SK-N-SH (cell line): ENCODE data around the gene P3H2. TPM values are rescaled to one million over a fixed set of nuclear protein-coding genes. Genes with fewer than 3 reads are reported as not detected.

Experiments used
- CTCF ChIA-PET: fragments of 300-600, 350-600 bp; formaldehyde crosslinking; extraction: SDS; loops from one replicate; lab custom pipeline; 2021; lab: Yijun Ruan, JAX
- POLR2A ChIA-PET: fragments of 350-600 bp; sonication (Branson Sonifier 250); formaldehyde crosslinking; extraction: SDS; loops from one replicate; lab custom pipeline; 2020; ENCODE audit warnings: antibody characterized with exemption, inconsistent platforms; lab: Yijun Ruan, JAX
- DNase-seq: peaks from one replicate; pipeline ENCODE4 v3.0.0; 2012
- H2AFZ ChIP-seq: fragments of 200-600 bp; sonication (generic); 2 replicates; pipeline ENCODE4 v1.8.1; 2016; ENCODE audit warnings: antibody characterized with exemption, mild to moderate bottlenecking, low read depth
- H3F3A ChIP-seq: fragments of 200-600 bp; sonication (generic); replicated peaks from 2 replicates; pipeline ENCODE3; 2016; ENCODE audit warnings: antibody characterized with exemption, mild to moderate bottlenecking; ENCODE audit not compliant: insufficient read depth
- H3K27ac ChIP-seq, 2 experiments: fragments of 200-500 bp in 1 of 2; fragments of 200-600 bp in 1 of 2; sonication (Bioruptor generic) in 1 of 2; sonication (generic), shearing (Covaris generic) in 1 of 2; 2 replicates each; pipeline versions ENCODE4 v1.5.1 to v1.6.1; 2014 to 2016; ENCODE audit warnings: low read depth in 2 of 2, inconsistent platforms in 1 of 2, low read length in 1 of 2, mild to moderate bottlenecking in 1 of 2, mixed read lengths in 1 of 2
- H3K27me3 ChIP-seq: fragments of 200-600 bp; sonication (generic), shearing (Covaris generic); 2 replicates; pipeline ENCODE4 v1.6.1; 2016; ENCODE audit warnings: mixed run types; ENCODE audit not compliant: insufficient read depth
- H3K36me3 ChIP-seq, 2 experiments: fragments of 200-500 bp in 1 of 2; fragments of 200-600 bp in 1 of 2; sonication (Bioruptor generic) in 1 of 2; sonication (generic) in 1 of 2; replicated peaks in 1 of 2; 2 replicates each; pipeline versions ENCODE3 to v1.5.1; 2014 to 2016; ENCODE audit warnings: low read length in 1 of 2, mild to moderate bottlenecking in 1 of 2; ENCODE audit not compliant: insufficient read depth in 2 of 2, control insufficient read depth in 1 of 2
- H3K4me1 ChIP-seq, 2 experiments: fragments of 200-500 bp in 1 of 2; fragments of 200-600 bp in 1 of 2; sonication (Bioruptor generic) in 1 of 2; sonication (generic), shearing (Covaris generic) in 1 of 2; 2 replicates each; pipeline versions ENCODE4 v1.5.1 to v1.6.1; 2014 to 2016; ENCODE audit warnings: low read depth in 1 of 2, low read length in 1 of 2, mixed run types in 1 of 2; ENCODE audit not compliant: insufficient read depth in 2 of 2, control insufficient read depth in 1 of 2
- H3K4me2 ChIP-seq: fragments of 200-600 bp; sonication (generic), shearing (Covaris generic); 2 replicates; pipeline ENCODE4 v1.6.1; 2017; ENCODE audit warnings: mixed run types
- H3K4me3 ChIP-seq, 2 experiments: fragments of 200-500 bp in 1 of 2; fragments of 200-600 bp in 1 of 2; sonication (Bioruptor generic) in 1 of 2; sonication (generic), shearing (Covaris generic) in 1 of 2; 2 replicates each; pipeline versions ENCODE4 v1.5.1 to v1.8.1; 2014 to 2016; ENCODE audit warnings: low read depth in 2 of 2, inconsistent platforms in 1 of 2, low read length in 1 of 2, mild to moderate bottlenecking in 1 of 2, mixed read lengths in 1 of 2, moderate library complexity in 1 of 2
- H3K79me2 ChIP-seq: fragments of 200-600 bp; sonication (generic); 2 replicates; pipeline ENCODE4 v1.8.1; 2017; ENCODE audit warnings: mild to moderate bottlenecking; ENCODE audit not compliant: insufficient read depth
- H3K9ac ChIP-seq: fragments of 200-600 bp; sonication (generic); 2 replicates; pipeline ENCODE4 v1.6.1; 2017; ENCODE audit warnings: mixed run types
- H3K9me2 ChIP-seq: fragments of 200-600 bp; sonication (generic); 2 replicates; pipeline ENCODE4 v1.6.1; 2017; ENCODE audit warnings: mixed run types
- H3K9me3 ChIP-seq: fragments of 200-600 bp; sonication (generic); 2 replicates; pipeline ENCODE4 v1.6.1; 2017; ENCODE audit warnings: mixed run types, mild to moderate bottlenecking, moderate library complexity
- H4K20me1 ChIP-seq: fragments of 200-600 bp; sonication (generic); 2 replicates; pipeline ENCODE4 v1.6.1; 2017; ENCODE audit warnings: mild to moderate bottlenecking, mixed run types; ENCODE audit not compliant: insufficient read depth
- CHD2 ChIP-seq: fragments of 150-350 bp; IDR thresholded peaks from 2 replicates; pipeline ENCODE4 v1.6.1; 2018; ENCODE audit warnings: low read length; ENCODE audit not compliant: partially characterized antibody
- EZH2phosphoT487 ChIP-seq: fragments of 200-600 bp; sonication (generic); IDR thresholded peaks from 2 replicates; pipeline ENCODE4 v1.6.1; 2017; ENCODE audit warnings: low read depth, mixed run types, mild to moderate bottlenecking, antibody characterized with exemption, moderate library complexity, borderline replicate concordance
- FOSL2 ChIP-seq: IDR thresholded peaks from 2 replicates; pipeline ENCODE4 v1.4.0; 2012; ENCODE audit warnings: low read depth, mild to moderate bottlenecking, moderate library complexity, borderline replicate concordance
- FOXJ3 ChIP-seq: sonication (generic); formaldehyde crosslinking; IDR thresholded peaks from 2 replicates; pipeline ENCODE4 v1.5.1; 2020; ENCODE audit warnings: mild to moderate bottlenecking, missing genetic modification reagents
- FOXM1 ChIP-seq: IDR thresholded peaks from 2 replicates; pipeline ENCODE4 v1.4.0; 2012; ENCODE audit warnings: low read depth, mild to moderate bottlenecking
- GABPA ChIP-seq: IDR thresholded peaks from 2 replicates; pipeline ENCODE4 v1.4.0; 2012; ENCODE audit warnings: low read depth, mild to moderate bottlenecking
- JUND ChIP-seq: IDR thresholded peaks from 2 replicates; pipeline ENCODE4 v1.4.0; 2012
- NRF1 ChIP-seq: IDR thresholded peaks from 2 replicates; pipeline ENCODE4 v1.6.1; 2012; ENCODE audit warnings: low read depth, mild to moderate bottlenecking, low read length
- RAD21 ChIP-seq: IDR thresholded peaks from 2 replicates; pipeline ENCODE4 v1.6.1; 2012; ENCODE audit warnings: mild to moderate bottlenecking, low read length
- RCOR1 ChIP-seq: fragments of 150-350 bp; IDR thresholded peaks from 2 replicates; pipeline ENCODE4 v1.6.1; 2017; ENCODE audit warnings: antibody characterized with exemption, low read length
- RXRA ChIP-seq: IDR thresholded peaks from 2 replicates; pipeline ENCODE4 v1.4.0; 2012; ENCODE audit warnings: low read depth, mild to moderate bottlenecking, borderline replicate concordance
- TEAD4 ChIP-seq: IDR thresholded peaks from 2 replicates; pipeline ENCODE4 v1.4.0; 2012; ENCODE audit warnings: mild to moderate bottlenecking, borderline replicate concordance; ENCODE audit not compliant: insufficient read depth
- WGBS: methylation state at CpG from one replicate; pipeline ENCODE4 v1.1.6; 2017; ENCODE audit warnings: low lambda C conversion rate; 5-methylcytosine and 5-hydroxymethylcytosine counted together
- polyA plus RNA-seq, 3 experiments: library from polyadenylated mRNA; depleted of rRNA; stranded (reverse); fragments of >200 nt; gene quantifications; 2 replicates each; pipeline ENCODE4 v1.2.3, GENCODE V29; 2012
- TF ChIP-seq, protein P1 (sequence below): IDR thresholded peaks from 2 replicates; pipeline ENCODE4 v1.4.0; 2012; ENCODE audit warnings: low read depth, borderline replicate concordance
- TF ChIP-seq, protein P2 (sequence below): fragments of 200-600 bp; sonication (generic); IDR thresholded peaks from 2 replicates; pipeline ENCODE4 v1.6.1; 2017; ENCODE audit warnings: antibody characterized with exemption, mild to moderate bottlenecking, moderate library complexity
- TF ChIP-seq, protein P3 (sequence below): IDR thresholded peaks from 2 replicates; pipeline ENCODE4 v1.6.1; 2012; ENCODE audit warnings: mild to moderate bottlenecking, low read depth, low read length, moderate library complexity

P3H2 gene
- polyA plus RNA-seq, 1 of the 3 experiments (the other 2 are of a cell fraction), result 2.8 TPM

DNA sequence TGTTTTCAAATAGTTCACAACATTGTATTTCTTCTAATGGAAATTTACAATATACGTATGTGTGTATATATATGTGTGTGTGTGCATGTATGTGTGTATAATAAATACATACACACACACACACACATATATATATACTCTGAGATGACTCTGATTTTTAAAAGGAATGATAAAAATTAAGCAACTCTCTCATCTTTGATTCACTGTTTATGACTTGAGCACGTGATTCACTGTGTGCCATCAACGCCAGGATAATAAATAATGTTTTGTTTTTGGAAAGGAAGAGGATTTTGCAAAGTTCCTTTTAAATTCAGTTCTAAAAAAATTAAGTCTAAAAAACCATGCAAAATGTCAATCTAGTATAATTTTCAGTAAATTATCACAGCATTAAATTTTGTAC is 132.4 kb downstream of the P3H2 start:
- H2AFZ ChIP-seq, result no peak overlapping the region
- no peaks in the 10 kb centered on the region for H3K9me3 ChIP-seq
- no peak overlapping the region for H3K9ac ChIP-seq
- no peaks in the 10 kb centered on the region for H3F3A ChIP-seq
- no peak overlapping the region for H3K4me3 ChIP-seq
- CTCF ChIA-PET, result interaction anchor here (1.5 kb wide), 1 partner anchor 27 kb away, joined by 4 read pairs; no protein-coding TSS in a partner anchor
- no peaks in the 10 kb centered on the region for H4K20me1 ChIP-seq
- no peaks in the 10 kb centered on the region for H3K4me1 ChIP-seq
- no peaks in the 10 kb centered on the region for H3K9me2 ChIP-seq
- no peak overlapping the region for H3K4me2 ChIP-seq
- WGBS, result 41% methylated on average over 3 of the region's 3 CpGs
- no peaks in the 10 kb centered on the region for H3K36me3 ChIP-seq
- POLR2A ChIA-PET, result no interaction called here
- no peaks in the 10 kb centered on the region for H3K79me2 ChIP-seq
- DNase-seq, result no peak
- no peak for TF ChIP-seq RCOR1
- TF ChIP-seq, protein P1, sequence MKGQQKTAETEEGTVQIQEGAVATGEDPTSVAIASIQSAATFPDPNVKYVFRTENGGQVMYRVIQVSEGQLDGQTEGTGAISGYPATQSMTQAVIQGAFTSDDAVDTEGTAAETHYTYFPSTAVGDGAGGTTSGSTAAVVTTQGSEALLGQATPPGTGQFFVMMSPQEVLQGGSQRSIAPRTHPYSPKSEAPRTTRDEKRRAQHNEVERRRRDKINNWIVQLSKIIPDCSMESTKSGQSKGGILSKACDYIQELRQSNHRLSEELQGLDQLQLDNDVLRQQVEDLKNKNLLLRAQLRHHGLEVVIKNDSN, result no peak
- TF ChIP-seq, protein P2, sequence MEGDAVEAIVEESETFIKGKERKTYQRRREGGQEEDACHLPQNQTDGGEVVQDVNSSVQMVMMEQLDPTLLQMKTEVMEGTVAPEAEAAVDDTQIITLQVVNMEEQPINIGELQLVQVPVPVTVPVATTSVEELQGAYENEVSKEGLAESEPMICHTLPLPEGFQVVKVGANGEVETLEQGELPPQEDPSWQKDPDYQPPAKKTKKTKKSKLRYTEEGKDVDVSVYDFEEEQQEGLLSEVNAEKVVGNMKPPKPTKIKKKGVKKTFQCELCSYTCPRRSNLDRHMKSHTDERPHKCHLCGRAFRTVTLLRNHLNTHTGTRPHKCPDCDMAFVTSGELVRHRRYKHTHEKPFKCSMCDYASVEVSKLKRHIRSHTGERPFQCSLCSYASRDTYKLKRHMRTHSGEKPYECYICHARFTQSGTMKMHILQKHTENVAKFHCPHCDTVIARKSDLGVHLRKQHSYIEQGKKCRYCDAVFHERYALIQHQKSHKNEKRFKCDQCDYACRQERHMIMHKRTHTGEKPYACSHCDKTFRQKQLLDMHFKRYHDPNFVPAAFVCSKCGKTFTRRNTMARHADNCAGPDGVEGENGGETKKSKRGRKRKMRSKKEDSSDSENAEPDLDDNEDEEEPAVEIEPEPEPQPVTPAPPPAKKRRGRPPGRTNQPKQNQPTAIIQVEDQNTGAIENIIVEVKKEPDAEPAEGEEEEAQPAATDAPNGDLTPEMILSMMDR, result no peak
- no peak for TF ChIP-seq EZH2phosphoT487
- TF ChIP-seq JUND, result no peak
- TF ChIP-seq FOXM1, result no peak
- no peak for TF ChIP-seq FOSL2
- no peak for TF ChIP-seq RXRA
- no peak for TF ChIP-seq FOXJ3 (CRISPR knock-in tag)
- no peak for TF ChIP-seq NRF1
- no peak for TF ChIP-seq RAD21
- TF ChIP-seq TEAD4, result no peak
- no peak for TF ChIP-seq CHD2
- TF ChIP-seq, protein P3, sequence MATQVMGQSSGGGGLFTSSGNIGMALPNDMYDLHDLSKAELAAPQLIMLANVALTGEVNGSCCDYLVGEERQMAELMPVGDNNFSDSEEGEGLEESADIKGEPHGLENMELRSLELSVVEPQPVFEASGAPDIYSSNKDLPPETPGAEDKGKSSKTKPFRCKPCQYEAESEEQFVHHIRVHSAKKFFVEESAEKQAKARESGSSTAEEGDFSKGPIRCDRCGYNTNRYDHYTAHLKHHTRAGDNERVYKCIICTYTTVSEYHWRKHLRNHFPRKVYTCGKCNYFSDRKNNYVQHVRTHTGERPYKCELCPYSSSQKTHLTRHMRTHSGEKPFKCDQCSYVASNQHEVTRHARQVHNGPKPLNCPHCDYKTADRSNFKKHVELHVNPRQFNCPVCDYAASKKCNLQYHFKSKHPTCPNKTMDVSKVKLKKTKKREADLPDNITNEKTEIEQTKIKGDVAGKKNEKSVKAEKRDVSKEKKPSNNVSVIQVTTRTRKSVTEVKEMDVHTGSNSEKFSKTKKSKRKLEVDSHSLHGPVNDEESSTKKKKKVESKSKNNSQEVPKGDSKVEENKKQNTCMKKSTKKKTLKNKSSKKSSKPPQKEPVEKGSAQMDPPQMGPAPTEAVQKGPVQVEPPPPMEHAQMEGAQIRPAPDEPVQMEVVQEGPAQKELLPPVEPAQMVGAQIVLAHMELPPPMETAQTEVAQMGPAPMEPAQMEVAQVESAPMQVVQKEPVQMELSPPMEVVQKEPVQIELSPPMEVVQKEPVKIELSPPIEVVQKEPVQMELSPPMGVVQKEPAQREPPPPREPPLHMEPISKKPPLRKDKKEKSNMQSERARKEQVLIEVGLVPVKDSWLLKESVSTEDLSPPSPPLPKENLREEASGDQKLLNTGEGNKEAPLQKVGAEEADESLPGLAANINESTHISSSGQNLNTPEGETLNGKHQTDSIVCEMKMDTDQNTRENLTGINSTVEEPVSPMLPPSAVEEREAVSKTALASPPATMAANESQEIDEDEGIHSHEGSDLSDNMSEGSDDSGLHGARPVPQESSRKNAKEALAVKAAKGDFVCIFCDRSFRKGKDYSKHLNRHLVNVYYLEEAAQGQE, result no peak
- no peak for TF ChIP-seq GABPA
- no peak overlapping the region for H3K27ac ChIP-seq
- H3K27me3 ChIP-seq, result peaks cover 6% of the 10 kb centered on the region; the same call in 1 of the 2 replicates
